ENCODE measurements around the gene FETUB.
"Not testable (repeated sequence)": the region's sequence is repeated elsewhere in the genome, so short reads cannot be mapped to it uniquely, and the experiment has no call there.

The FETUB gene

DNA sequence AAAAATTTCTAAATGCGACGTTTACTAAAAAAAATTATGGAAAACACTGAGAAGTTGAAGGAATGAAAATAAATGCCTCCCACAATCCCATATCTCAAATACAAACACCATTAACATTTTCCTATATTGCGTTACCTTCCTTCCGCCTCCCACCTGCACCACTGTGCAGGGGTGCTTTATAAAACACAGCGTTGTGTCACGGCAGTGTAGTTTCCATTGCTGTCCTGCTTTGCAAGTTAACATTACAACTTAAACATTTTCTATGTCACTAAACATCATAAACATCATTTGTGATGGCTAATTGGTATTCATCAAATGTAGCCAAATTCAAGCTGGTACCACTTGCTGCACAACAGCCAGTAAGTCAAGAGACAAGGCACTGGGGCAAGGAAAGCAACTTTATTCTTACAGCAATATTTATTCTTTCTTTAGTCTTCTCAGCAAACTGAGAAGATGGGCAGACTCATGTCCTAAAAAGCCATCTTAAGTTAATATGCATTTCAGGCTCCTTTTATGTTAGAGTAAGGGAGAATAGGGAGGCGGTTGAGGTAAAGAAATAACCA lies 12.3 kb upstream of the FETUB start:
- no peak for DNase-seq (ENCODE audit: extremely low read depth, low read depth)
- TF ChIP-seq, protein P1, sequence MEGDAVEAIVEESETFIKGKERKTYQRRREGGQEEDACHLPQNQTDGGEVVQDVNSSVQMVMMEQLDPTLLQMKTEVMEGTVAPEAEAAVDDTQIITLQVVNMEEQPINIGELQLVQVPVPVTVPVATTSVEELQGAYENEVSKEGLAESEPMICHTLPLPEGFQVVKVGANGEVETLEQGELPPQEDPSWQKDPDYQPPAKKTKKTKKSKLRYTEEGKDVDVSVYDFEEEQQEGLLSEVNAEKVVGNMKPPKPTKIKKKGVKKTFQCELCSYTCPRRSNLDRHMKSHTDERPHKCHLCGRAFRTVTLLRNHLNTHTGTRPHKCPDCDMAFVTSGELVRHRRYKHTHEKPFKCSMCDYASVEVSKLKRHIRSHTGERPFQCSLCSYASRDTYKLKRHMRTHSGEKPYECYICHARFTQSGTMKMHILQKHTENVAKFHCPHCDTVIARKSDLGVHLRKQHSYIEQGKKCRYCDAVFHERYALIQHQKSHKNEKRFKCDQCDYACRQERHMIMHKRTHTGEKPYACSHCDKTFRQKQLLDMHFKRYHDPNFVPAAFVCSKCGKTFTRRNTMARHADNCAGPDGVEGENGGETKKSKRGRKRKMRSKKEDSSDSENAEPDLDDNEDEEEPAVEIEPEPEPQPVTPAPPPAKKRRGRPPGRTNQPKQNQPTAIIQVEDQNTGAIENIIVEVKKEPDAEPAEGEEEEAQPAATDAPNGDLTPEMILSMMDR (IDR thresholded peaks at IDR 0.05; ENCODE audit: low read depth, low read length) = no peak

- TF ChIP-seq, protein P1 (IDR thresholded peaks at IDR 0.05; ENCODE audit: low read depth, low read length) = no peak
These were observed 11.4 kb upstream of the FETUB start for GRCh38 chr3:186628756-186629155.

DNA sequence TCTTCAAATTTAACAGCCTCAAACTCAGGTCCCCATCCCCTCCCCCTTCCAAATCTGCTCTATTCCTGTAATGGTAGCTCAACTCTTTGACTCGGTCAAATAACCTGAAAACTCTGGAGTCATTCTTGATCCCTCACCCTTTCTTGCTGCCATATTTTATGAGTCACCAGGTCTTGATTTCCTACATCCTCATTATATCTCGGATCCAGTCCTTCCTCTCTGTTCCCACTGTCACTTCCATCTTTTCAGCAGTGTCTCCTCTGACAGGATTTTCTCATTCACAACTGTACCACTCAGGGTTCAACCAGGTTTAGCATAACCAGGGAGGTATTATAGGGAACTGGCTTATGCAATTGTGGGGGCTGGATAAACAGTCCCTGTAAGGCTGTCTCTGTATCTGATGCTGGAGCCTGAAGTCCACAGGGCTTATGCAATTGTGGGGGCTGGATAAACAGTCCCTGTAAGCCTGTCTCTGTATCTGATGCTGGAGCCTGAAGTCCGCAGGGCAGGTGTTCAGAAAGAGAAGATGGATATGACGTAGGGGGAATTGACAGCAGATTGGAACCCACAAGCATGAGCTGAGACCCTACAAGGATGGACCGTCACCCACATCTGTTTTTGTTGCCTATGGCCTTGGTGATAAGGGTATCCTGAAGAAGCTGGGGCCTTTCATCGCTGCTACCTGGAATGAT lies 9.1 kb upstream of the FETUB start:
- TF ChIP-seq, protein P1 (IDR thresholded peaks at IDR 0.05; ENCODE audit: low read depth, low read length) = no peak
- no peak for DNase-seq (ENCODE audit: extremely low read depth, low read depth)

More at GRCh38 chr3:186628756-186629155, 11.4 kb upstream of the FETUB start:
- no peak for DNase-seq (ENCODE audit: extremely low read depth, low read depth)

- TF ChIP-seq, protein P1 (IDR thresholded peaks at IDR 0.05; ENCODE audit: low read depth, low read length) = no peak
- no peak for DNase-seq (ENCODE audit: extremely low read depth, low read depth)
These were observed 6.7 kb upstream of the FETUB start for GRCh38 chr3:186633481-186633880.

DNA sequence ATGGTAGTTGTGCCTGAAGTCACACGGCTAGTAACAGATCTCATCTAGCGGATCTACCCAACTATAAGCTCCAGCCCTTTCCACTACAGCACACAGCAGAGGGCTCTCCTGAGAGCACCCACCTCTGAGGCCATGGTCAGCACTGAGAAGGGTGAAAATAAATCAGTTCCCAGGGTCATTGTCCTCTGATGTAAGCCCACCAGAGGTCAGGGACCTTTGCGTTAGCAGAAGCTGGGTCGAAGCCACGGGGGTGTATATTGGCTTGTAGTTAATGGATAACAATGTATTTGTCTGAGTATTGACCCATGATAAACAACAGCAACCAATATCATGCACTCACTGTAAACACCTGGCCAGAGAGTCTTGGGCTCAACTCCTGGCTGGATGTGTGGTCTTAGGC lies 6.0 kb upstream of the FETUB start:
- not testable (repeated sequence) for DNase-seq (ENCODE audit: extremely low read depth, low read depth)

- TF ChIP-seq, protein P1 (IDR thresholded peaks at IDR 0.05; ENCODE audit: low read depth, low read length) = no peak
- DNase-seq (ENCODE audit: extremely low read depth, low read depth) = no peak
These were observed 4.7 kb upstream of the FETUB start for GRCh38 chr3:186635532-186635931.

DNA sequence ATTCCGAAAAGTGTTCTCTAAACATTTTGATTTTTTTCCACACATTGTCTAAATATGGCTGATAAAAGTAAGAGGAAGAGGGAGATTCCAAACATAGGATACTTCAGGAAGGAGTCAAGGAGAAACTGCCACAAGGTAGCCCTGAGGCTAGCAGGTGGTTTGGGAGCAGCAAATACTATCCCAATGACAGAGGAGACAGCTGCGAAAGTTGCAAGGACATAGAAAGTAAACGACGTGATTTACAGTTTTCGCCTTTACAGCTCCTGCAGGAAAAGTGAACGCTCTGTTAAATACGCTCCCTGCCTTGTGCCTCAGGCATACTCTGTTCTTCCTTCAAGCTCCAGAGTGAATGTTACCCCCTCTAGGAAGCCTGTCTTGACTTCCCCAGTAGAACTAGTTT lies 3.7 kb upstream of the FETUB start:
- TF ChIP-seq, protein P1 (IDR thresholded peaks at IDR 0.05; ENCODE audit: low read depth, low read length) = no peak
- no peak for DNase-seq (ENCODE audit: extremely low read depth, low read depth)

GRCh38 chr3:186637686-186638085 lies 2.5 kb upstream of the FETUB start:
- DNase-seq (ENCODE audit: extremely low read depth, low read depth) = no peak
- TF ChIP-seq, protein P1 (IDR thresholded peaks at IDR 0.05; ENCODE audit: low read depth, low read length) = no peak
